DOHH2 (cell line): ENCODE measurements around the gene ADIPOR2.
"Not testable (repeated sequence)": the region's sequence is repeated elsewhere in the genome, so short reads cannot be mapped to it uniquely, and the experiment has no call there.

ENCODE experiments used
- CTCF ChIP-seq: fragments of 200-600 bp; sonication (generic); IDR thresholded peaks from one replicate; pipeline ENCODE4 v1.5.1; 2014; ENCODE audit warnings: antibody characterized with exemption, mild to moderate bottlenecking, low read depth, low read length; ENCODE audit not compliant: poor library complexity, severe bottlenecking
- EZH2phosphoT487 ChIP-seq: fragments of 200-600 bp; sonication (generic); IDR thresholded peaks from 2 replicates; pipeline ENCODE4 v1.6.1; 2017; ENCODE audit warnings: borderline replicate concordance, mild to moderate bottlenecking, antibody characterized with exemption, low read length, moderate library complexity, mixed read lengths

GRCh38 chr12:1712852-1713251 lies 22.0 kb downstream of the ADIPOR2 start:
- not testable (repeated sequence) for TF ChIP-seq EZH2phosphoT487, CTCF
